Mesenchymal stem cell (in vitro differentiated cells and primary cell): Measurements from ENCODE around the gene CTRB2.

Source experiments
- DNase-seq: peaks from one replicate; pipeline ENCODE4 v3.0.0-alpha.2; 2013
- H2AFZ ChIP-seq: one replicate; pipeline ENCODE4 v1.6.1; 2013; ENCODE audit warnings: low read depth, mild to moderate bottlenecking, control low read depth, inconsistent platforms, low read length, moderate library complexity
- H2AK5ac ChIP-seq: 2 replicates; pipeline ENCODE4 v1.6.1; 2013; ENCODE audit warnings: low read length, moderate library complexity, mild to moderate bottlenecking, inconsistent platforms; ENCODE audit not compliant: severe bottlenecking
- H2BK120ac ChIP-seq: one replicate; pipeline ENCODE4 v1.6.1; 2013; ENCODE audit warnings: low read depth, mild to moderate bottlenecking, inconsistent platforms, low read length, moderate library complexity
- H2BK12ac ChIP-seq, 2 experiments: one replicate each; pipeline ENCODE4 v1.6.1; 2013; ENCODE audit warnings: inconsistent platforms in 2 of 2, low read length in 2 of 2, mild to moderate bottlenecking in 2 of 2, moderate library complexity in 2 of 2, control low read depth in 1 of 2
- H2BK15ac ChIP-seq: one replicate; pipeline ENCODE4 v1.6.1; 2013; ENCODE audit warnings: mild to moderate bottlenecking, low read depth, inconsistent platforms; ENCODE audit not compliant: poor library complexity, severe bottlenecking
- H2BK5ac ChIP-seq: 2 replicates; pipeline ENCODE4 v1.6.1; 2013; ENCODE audit warnings: low read depth, mild to moderate bottlenecking, low read length, control low read depth, inconsistent platforms; ENCODE audit not compliant: poor library complexity, severe bottlenecking
- H3K14ac ChIP-seq, 2 experiments: one replicate each; pipeline ENCODE4 v1.6.1; 2013; ENCODE audit warnings: inconsistent platforms in 2 of 2, low read length in 2 of 2, control low read depth in 1 of 2, mild to moderate bottlenecking in 1 of 2, moderate library complexity in 1 of 2
- H3K18ac ChIP-seq, 2 experiments: one replicate each; pipeline ENCODE4 v1.6.1; 2013; ENCODE audit warnings: inconsistent platforms in 2 of 2, low read length in 2 of 2, control low read depth in 1 of 2, low read depth in 1 of 2, mild to moderate bottlenecking in 1 of 2
- H3K23ac ChIP-seq, 2 experiments: one replicate each; pipeline ENCODE4 v1.6.1; 2013; ENCODE audit warnings: inconsistent platforms in 2 of 2, low read length in 2 of 2, mild to moderate bottlenecking in 2 of 2, moderate library complexity in 2 of 2, control low read depth in 1 of 2
- H3K27ac ChIP-seq: 2 replicates; pipeline ENCODE4 v1.5.1; 2013; ENCODE audit warnings: mild to moderate bottlenecking, moderate library complexity, low read length, control low read depth, inconsistent platforms; ENCODE audit not compliant: poor library complexity, severe bottlenecking
- H3K27me3 ChIP-seq, 2 experiments: 2 replicates each; pipeline versions ENCODE4 v1.6.1 to v1.7.0; 2013; ENCODE audit warnings: low read length in 2 of 2, mild to moderate bottlenecking in 2 of 2, moderate library complexity in 2 of 2, control low read depth in 1 of 2, inconsistent platforms in 1 of 2; ENCODE audit not compliant: control insufficient read depth in 1 of 2, insufficient read depth in 1 of 2
- H3K36me3 ChIP-seq, 2 experiments: 2 replicates each; pipeline versions ENCODE4 v1.6.1 to v1.7.0; 2013; ENCODE audit warnings: low read length in 2 of 2, control low read depth in 1 of 2, inconsistent platforms in 1 of 2, low read depth in 1 of 2, mild to moderate bottlenecking in 1 of 2; ENCODE audit not compliant: insufficient read depth in 2 of 2, control insufficient read depth in 1 of 2
- H3K4ac ChIP-seq, 2 experiments: one replicate each; pipeline ENCODE4 v1.6.1; 2013; ENCODE audit warnings: inconsistent platforms in 2 of 2, low read length in 2 of 2, mild to moderate bottlenecking in 2 of 2, moderate library complexity in 2 of 2, control low read depth in 1 of 2, low read depth in 1 of 2
- H3K4me1 ChIP-seq: 2 replicates; pipeline ENCODE4 v1.6.1; 2013; ENCODE audit warnings: low read depth, low read length, control low read depth; ENCODE audit not compliant: control insufficient read depth, insufficient read depth
- H3K4me2 ChIP-seq: 2 replicates; pipeline ENCODE4 v1.6.1; 2013; ENCODE audit warnings: low read length, mild to moderate bottlenecking, inconsistent platforms; ENCODE audit not compliant: poor library complexity, severe bottlenecking
- H3K4me3 ChIP-seq, 2 experiments: 2 replicates each; pipeline versions ENCODE4 v1.5.1 to v1.7.0; 2013; ENCODE audit warnings: low read length in 2 of 2, mild to moderate bottlenecking in 2 of 2, control low read depth in 1 of 2, low read depth in 1 of 2; ENCODE audit not compliant: insufficient read depth in 1 of 2
- H3K79me1 ChIP-seq: replicated peaks from 2 replicates; pipeline ENCODE4 v1.6.1; 2013; ENCODE audit warnings: mild to moderate bottlenecking, control low read depth, low read length, inconsistent platforms; ENCODE audit not compliant: poor library complexity, severe bottlenecking
- H3K9ac ChIP-seq: 2 replicates; pipeline ENCODE4 v1.7.0; 2013; ENCODE audit warnings: mild to moderate bottlenecking, low read length, moderate library complexity
- H3K9me3 ChIP-seq: 2 replicates; pipeline ENCODE4 v1.7.0; 2013; ENCODE audit warnings: mild to moderate bottlenecking, low read length; ENCODE audit not compliant: control insufficient read depth
- H4K8ac ChIP-seq: one replicate; pipeline ENCODE4 v1.6.1; 2013; ENCODE audit warnings: inconsistent platforms, mild to moderate bottlenecking, low read length, moderate library complexity
- H4K91ac ChIP-seq: one replicate; pipeline ENCODE4 v1.6.1; 2013; ENCODE audit warnings: mild to moderate bottlenecking, low read length, inconsistent platforms
- WGBS: methylation state at CpG from one replicate; pipeline ENCODE4 v1.1.7; 2013; ENCODE audit warnings: mixed read lengths; 5-methylcytosine and 5-hydroxymethylcytosine counted together

CTRB2 gene

GRCh38 chr16:75246504-75247205 is 39.7 kb upstream of the CTRB2 start:
- 36% methylated on average over 12 of the region's 12 CpGs for WGBS
- Histone ChIP-seq H2BK15ac (peak overlapping the region; percentile 97), H3K14ac (peak overlapping the region in 1 of 2 experiments; percentile 91), H4K91ac (peak overlapping the region; percentile 99), H3K23ac (peak overlapping the region in 1 of 2 experiments; percentile 53), H3K9ac (peak overlapping the region; percentile 88), H2BK12ac (peak overlapping the region; percentile 91 to 97), H2AFZ (no peak overlapping the region), H2AK5ac (peak overlapping the region; percentile 99), H3K27me3 (no peaks in the 10 kb centered on the region), H3K27ac (peak overlapping the region; percentile 99), H4K8ac (peak overlapping the region; percentile 77), H3K4ac (peak overlapping the region; percentile 90 to 96), H2BK5ac (peak overlapping the region; percentile 96), H3K79me1 (no peaks in the 10 kb centered on the region), H3K4me3 (peak overlapping the region in 1 of 2 experiments; percentile 30), H3K36me3 (peaks cover 9 to 67% of the 10 kb centered on the region in 2 experiments), H3K18ac (peak overlapping the region; percentile 85 to 96), H3K9me3 (no peaks in the 10 kb centered on the region), H2BK120ac (peak overlapping the region; percentile 97), H3K4me1 (peaks cover 77% of the 10 kb centered on the region), H3K4me2 (peak overlapping the region; percentile 47)
- peak; percentile 93 for DNase-seq

GRCh38 chr16:75244844-75245758 is 38.1 kb upstream of the CTRB2 start:
- WGBS, result 0% methylated on average over 21 of the region's 25 CpGs
- H3K9ac ChIP-seq, result peak overlapping the region; percentile 88
- H3K4ac ChIP-seq, result peak overlapping the region; percentile 97 to 100
- H2BK120ac ChIP-seq, result peak overlapping the region; percentile 99
- peak overlapping the region; percentile 96 for H2BK5ac ChIP-seq
- peaks cover 24 to 80% of the 10 kb centered on the region in 2 experiments for H3K36me3 ChIP-seq
- peak overlapping the region; percentile 96 for H2AK5ac ChIP-seq
- H2BK15ac ChIP-seq, result peak overlapping the region; percentile 82
- no peak overlapping the region for H3K4me3 ChIP-seq
- H3K27ac ChIP-seq, result peak overlapping the region; percentile 99
- no peak overlapping the region for H2AFZ ChIP-seq
- H3K18ac ChIP-seq, result peak overlapping the region; percentile 98
- no peaks in the 10 kb centered on the region for H3K9me3 ChIP-seq
- peaks cover 90% of the 10 kb centered on the region for H3K4me1 ChIP-seq
- peak; percentile 99 for DNase-seq
- H3K4me2 ChIP-seq, result peak overlapping the region; percentile 29
- peak overlapping the region in 1 of 2 experiments; percentile 86 for H3K14ac ChIP-seq
- H4K91ac ChIP-seq, result peak overlapping the region; percentile 100
- H4K8ac ChIP-seq, result peak overlapping the region; percentile 99
- peak overlapping the region; percentile 84 to 90 for H2BK12ac ChIP-seq
- no peaks in the 10 kb centered on the region for H3K27me3 ChIP-seq
- H3K23ac ChIP-seq, result peak overlapping the region; percentile 8 to 92
- H3K79me1 ChIP-seq, result no peaks in the 10 kb centered on the region

GRCh38 chr16:75244225-75244809 is 37.4 kb upstream of the CTRB2 start:
- Histone ChIP-seq H3K18ac (peak overlapping the region; percentile 91 to 96), H2AFZ (no peak overlapping the region), H3K79me1 (no peaks in the 10 kb centered on the region), H3K4me3 (no peak overlapping the region), H3K14ac (peak overlapping the region; percentile 16 to 88), H4K91ac (peak overlapping the region; percentile 99), H3K9ac (peak overlapping the region; percentile 88), H3K23ac (peak overlapping the region; percentile 8 to 46), H2BK120ac (peak overlapping the region; percentile 94), H3K27me3 (no peaks in the 10 kb centered on the region), H3K4me1 (peaks cover 91% of the 10 kb centered on the region), H3K9me3 (no peaks in the 10 kb centered on the region), H2BK5ac (peak overlapping the region; percentile 94), H3K4ac (peak overlapping the region; percentile 97 to 100), H2BK12ac (peak overlapping the region; percentile 84 to 90), H3K27ac (peak overlapping the region; percentile 99), H2AK5ac (peak overlapping the region; percentile 96), H3K4me2 (peak overlapping the region; percentile 25), H4K8ac (peak overlapping the region; percentile 99), H3K36me3 (peaks cover 28 to 80% of the 10 kb centered on the region in 2 experiments), H2BK15ac (peak overlapping the region; percentile 96)
- DNase-seq, result peak; percentile 74
- 57% methylated on average over 7 of the region's 7 CpGs for WGBS
